Gastrocnemius medialis (tissue), 4 donors: ENCODE measurements around the gene ZAP70. TPM values are rescaled to one million over a fixed set of nuclear protein-coding genes. Genes with fewer than 3 reads are reported as not detected.
"Not testable (repeated sequence)": the region's sequence is repeated elsewhere in the genome, so short reads cannot be mapped to it uniquely, and the experiment has no call there.

Experiments used
- ATAC-seq, 2 donors: fragments of 150-250 bp; one replicate each; pipeline ENCODE4 v1.9.1; 2016
- DNase-seq, 2 donors: peaks; one replicate each; pipeline ENCODE4 v3.0.0-alpha.2; 2019
- H3K27ac ChIP-seq, 4 donors: fragments of 200-600 bp; sonication (generic); 1 replicate in 1 of 4; 2 replicates in 3 of 4; pipeline ENCODE4 v1.5.1; 2016 to 2018; ENCODE audit warnings: mild to moderate bottlenecking in 2 of 4, moderate library complexity in 1 of 4
- H3K27me3 ChIP-seq, 3 donors: fragments of 200-600 bp; sonication (generic) in 2 of 3; 1 replicate in 1 of 3; 2 replicates in 2 of 3; pipeline versions ENCODE4 v1.5.1 to v1.6.0; 2016 to 2019; ENCODE audit warnings: mild to moderate bottlenecking in 1 of 3, moderate library complexity in 1 of 3
- H3K36me3 ChIP-seq, 2 donors: fragments of 200-600 bp; sonication (generic) in 1 of 2; one replicate each; pipeline ENCODE4 v1.5.1; 2017 to 2018
- H3K4me1 ChIP-seq, 2 donors: fragments of 200-600 bp; sonication (generic) in 1 of 2; one replicate each; pipeline ENCODE4 v1.5.1; 2016 to 2017; ENCODE audit warnings: mild to moderate bottlenecking in 2 of 2
- H3K4me3 ChIP-seq, 4 donors: fragments of 200-600 bp; sonication (generic) in 3 of 4; 1 replicate in 1 of 4; 2 replicates in 3 of 4; pipeline ENCODE4 v1.5.1; 2016 to 2019; ENCODE audit warnings: mild to moderate bottlenecking in 2 of 4
- H3K9me3 ChIP-seq, 3 donors: fragments of 200-600 bp; sonication (generic) in 2 of 3; 1 replicate in 1 of 3; 2 replicates in 2 of 3; pipeline ENCODE4 v1.5.1; 2016 to 2019
- POLR2A ChIP-seq, 2 donors: fragments of 450-650 bp; IDR thresholded peaks; one replicate each; pipeline ENCODE4 v1.6.1; 2017; ENCODE audit warnings: antibody characterized with exemption in 2 of 2, mild to moderate bottlenecking in 2 of 2, moderate library complexity in 2 of 2
- in situ Hi-C, 4 donors: fragments of 200-750 bp; cut with MboI; loops; one replicate each; pipeline versions ENCODE4 v1.15.0 to v1.8.0; 2017; ENCODE audit warnings: low sequenced_read_pairs in 4 of 4
- intact Hi-C: fragments of 100-400 bp; cut with DNase I; formaldehyde crosslinking; loops from one replicate; pipeline ENCODE4 v1.15.1; 2023; ENCODE audit warnings: low total_unique reads
- total RNA-seq, 4 donors: library from RNA; depleted of rRNA; stranded (reverse); fragments of >200 nt; gene quantifications; one replicate each; pipeline versions ENCODE4 v1.1.0 to v1.2.3, GENCODE V29; 2016
- TF ChIP-seq, protein P1 (sequence below), 5 experiments: fragments of 450-650 bp in 3 of 5; fragments of 200-600 bp in 2 of 5; sonication (generic) in 2 of 5; IDR thresholded peaks in 4 of 5; conservative IDR thresholded peaks in 1 of 5; 1 replicate in 4 of 5; 2 replicates in 1 of 5; pipeline ENCODE4 v1.5.1; 2016 to 2019; ENCODE audit warnings: antibody characterized with exemption in 5 of 5, mild to moderate bottlenecking in 3 of 5, moderate library complexity in 3 of 5

The ZAP70 gene
- total RNA-seq, 4 donors from 2014 or later: 0.25 to 1.1 TPM; not detected in 2

DNA sequence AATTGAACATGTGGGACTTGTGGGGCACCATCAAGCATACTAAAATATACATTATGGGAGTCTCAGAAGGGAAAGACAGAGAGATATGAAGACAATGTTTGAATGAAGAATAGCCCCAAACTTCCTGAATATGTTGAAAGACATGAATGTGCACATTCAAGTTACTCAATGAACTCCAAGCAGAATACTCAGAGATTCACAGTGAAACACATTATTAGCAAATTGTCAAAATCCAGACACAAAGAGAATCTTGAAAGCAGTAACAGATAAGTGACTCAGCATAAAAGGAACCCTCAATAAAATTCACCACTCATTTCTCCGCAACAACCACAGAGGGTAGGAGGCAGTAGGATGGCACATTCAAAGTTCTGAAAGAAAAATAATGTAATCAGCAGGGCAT, 35.1 kb upstream of the ZAP70 start:
- H3K4me1 ChIP-seq: no peaks in the 10 kb centered on the region
- TF ChIP-seq POLR2A (IDR thresholded peaks at IDR 0.05): no peak
- TF ChIP-seq, protein P1, sequence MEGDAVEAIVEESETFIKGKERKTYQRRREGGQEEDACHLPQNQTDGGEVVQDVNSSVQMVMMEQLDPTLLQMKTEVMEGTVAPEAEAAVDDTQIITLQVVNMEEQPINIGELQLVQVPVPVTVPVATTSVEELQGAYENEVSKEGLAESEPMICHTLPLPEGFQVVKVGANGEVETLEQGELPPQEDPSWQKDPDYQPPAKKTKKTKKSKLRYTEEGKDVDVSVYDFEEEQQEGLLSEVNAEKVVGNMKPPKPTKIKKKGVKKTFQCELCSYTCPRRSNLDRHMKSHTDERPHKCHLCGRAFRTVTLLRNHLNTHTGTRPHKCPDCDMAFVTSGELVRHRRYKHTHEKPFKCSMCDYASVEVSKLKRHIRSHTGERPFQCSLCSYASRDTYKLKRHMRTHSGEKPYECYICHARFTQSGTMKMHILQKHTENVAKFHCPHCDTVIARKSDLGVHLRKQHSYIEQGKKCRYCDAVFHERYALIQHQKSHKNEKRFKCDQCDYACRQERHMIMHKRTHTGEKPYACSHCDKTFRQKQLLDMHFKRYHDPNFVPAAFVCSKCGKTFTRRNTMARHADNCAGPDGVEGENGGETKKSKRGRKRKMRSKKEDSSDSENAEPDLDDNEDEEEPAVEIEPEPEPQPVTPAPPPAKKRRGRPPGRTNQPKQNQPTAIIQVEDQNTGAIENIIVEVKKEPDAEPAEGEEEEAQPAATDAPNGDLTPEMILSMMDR (IDR thresholded peaks at IDR 0.05 in 4 of 5, conservative IDR thresholded peaks at IDR 0.05 in 1 of 5): no peak
- in situ Hi-C loops (loop anchor here in 2 of 4 donors (10.0 to 25.0 kb wide), 2 partner anchors 1613 to 1616 kb away; no protein-coding TSS in a partner anchor), intact Hi-C loops (no loop called here)
- H3K27me3 ChIP-seq: no peaks in the 10 kb centered on the region
- ATAC-seq: no peak
- no peaks in the 10 kb centered on the region for H3K9me3 ChIP-seq
- no peak overlapping the region for H3K4me3 ChIP-seq
- DNase-seq: no peak
- H3K27ac ChIP-seq: no peak overlapping the region
- H3K36me3 ChIP-seq: peaks cover 0 to 9% of the 10 kb centered on the region in 2 donors

DNA sequence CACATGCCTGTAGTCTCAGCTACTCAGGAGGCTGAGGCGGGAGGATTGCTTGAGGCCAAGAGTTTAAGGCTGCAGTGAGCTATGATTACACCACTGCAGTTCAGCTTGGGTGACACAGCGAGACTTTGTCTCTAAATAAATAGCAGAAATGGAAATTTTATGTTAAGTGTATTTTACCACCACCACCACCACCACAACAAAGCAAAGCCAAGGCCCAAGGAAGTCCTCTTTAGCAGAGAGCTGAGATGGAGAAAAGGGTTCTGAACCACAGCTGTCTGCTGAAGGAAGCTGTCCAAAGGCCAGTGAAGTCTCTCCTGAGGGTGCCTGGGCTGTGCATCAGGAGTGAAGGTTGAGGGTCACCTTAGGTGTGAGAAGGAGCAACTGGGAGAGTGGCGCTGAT, 26.1 kb upstream of the ZAP70 start:
- H3K4me3 ChIP-seq, H3K36me3 ChIP-seq, H3K4me1 ChIP-seq, H3K27me3 ChIP-seq, DNase-seq, H3K9me3 ChIP-seq, H3K27ac ChIP-seq, ATAC-seq, intact Hi-C loops: not testable (repeated sequence)
- in situ Hi-C loops: loop anchor here in 1 of 4 donors (25.0 kb wide), 1 partner anchor 1625 kb away; no protein-coding TSS in a partner anchor

DNA sequence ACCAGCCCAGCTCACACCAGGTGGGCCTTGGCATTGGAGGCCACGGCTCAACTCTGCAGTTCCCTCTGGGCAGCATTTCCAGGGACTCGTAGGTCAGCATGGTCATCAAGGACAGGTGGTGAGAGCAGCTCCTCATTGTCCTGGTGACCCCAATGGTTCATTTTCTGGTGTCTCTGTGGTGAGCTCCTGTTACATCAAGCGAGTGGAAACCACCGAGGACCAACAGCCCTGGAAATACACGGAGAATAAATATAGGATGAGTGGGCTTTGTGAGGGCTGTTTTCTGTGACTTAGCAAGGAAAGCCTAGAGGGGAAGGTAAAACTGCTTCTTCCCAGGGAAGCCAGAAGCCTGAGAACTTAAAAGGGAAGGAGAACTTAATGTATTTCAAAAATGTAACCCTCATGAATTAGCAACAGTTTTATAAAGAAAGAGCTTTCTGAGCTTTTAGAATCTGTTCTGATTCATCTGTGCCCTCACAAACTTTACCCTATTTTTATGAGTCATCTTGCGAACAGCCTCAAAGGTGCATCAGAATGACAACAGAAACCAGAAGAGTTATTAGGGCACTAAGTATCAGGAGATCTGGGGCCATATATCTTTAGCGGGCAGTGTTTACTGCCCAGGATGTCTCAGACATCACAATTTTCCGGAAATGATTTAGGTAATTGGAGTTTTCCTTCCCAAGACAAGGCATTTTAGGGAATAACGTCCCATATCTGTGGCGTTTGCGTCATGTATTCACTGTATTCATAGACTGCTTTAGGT, 25.1 kb upstream of the ZAP70 start:
- TF ChIP-seq, protein P1 (IDR thresholded peaks at IDR 0.05 in 4 of 5, conservative IDR thresholded peaks at IDR 0.05 in 1 of 5): no peak
- no peak for TF ChIP-seq POLR2A (IDR thresholded peaks at IDR 0.05)
- Histone ChIP-seq H3K4me3 (no peak overlapping the region), H3K27me3 (no peaks in the 10 kb centered on the region), H3K4me1 (no peaks in the 10 kb centered on the region), H3K9me3 (no peaks in the 10 kb centered on the region), H3K27ac (no peak overlapping the region), H3K36me3 (no peaks in the 10 kb centered on the region)
- intact Hi-C loops (no loop called here), in situ Hi-C loops (loop anchor here in 1 of 4 donors (25.0 kb wide), 1 partner anchor 1626 kb away; no protein-coding TSS in a partner anchor)
- no peak for DNase-seq
- ATAC-seq: no peak

DNA sequence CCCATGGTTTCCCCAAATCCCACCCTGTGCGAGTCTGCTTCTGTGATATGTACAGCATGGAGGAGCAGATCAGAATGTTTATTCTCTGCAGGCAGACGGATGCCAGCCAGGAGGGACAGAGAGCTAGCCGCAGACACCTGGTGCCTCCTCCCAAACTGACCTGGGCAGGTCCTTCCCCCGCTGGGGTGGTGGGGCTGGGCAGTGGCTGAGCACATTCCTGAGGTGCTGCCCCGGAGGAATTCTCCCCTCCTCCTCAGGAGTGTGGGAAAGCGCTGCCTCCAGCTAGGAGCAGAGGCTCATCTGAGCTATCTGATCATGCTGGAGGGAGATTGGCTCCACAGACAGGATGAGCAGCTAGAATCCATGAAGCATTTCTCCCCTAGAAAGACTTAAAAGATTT, 22.2 kb upstream of the ZAP70 start:
- intact Hi-C loops (no loop called here), in situ Hi-C loops (loop anchor here in 2 of 4 donors (10.0 to 25.0 kb wide), 2 partner anchors 96 to 1629 kb away; no protein-coding TSS in a partner anchor)
- no peak for ATAC-seq
- DNase-seq: no peak
- H3K27me3 ChIP-seq: no peaks in the 10 kb centered on the region
- no peaks in the 10 kb centered on the region for H3K36me3 ChIP-seq
- H3K4me1 ChIP-seq: no peaks in the 10 kb centered on the region
- H3K27ac ChIP-seq: no peak overlapping the region
- no peaks in the 10 kb centered on the region for H3K9me3 ChIP-seq
- H3K4me3 ChIP-seq: no peak overlapping the region
- TF ChIP-seq, protein P1 (IDR thresholded peaks at IDR 0.05 in 4 of 5, conservative IDR thresholded peaks at IDR 0.05 in 1 of 5): no peak
- no peak for TF ChIP-seq POLR2A (IDR thresholded peaks at IDR 0.05)

DNA sequence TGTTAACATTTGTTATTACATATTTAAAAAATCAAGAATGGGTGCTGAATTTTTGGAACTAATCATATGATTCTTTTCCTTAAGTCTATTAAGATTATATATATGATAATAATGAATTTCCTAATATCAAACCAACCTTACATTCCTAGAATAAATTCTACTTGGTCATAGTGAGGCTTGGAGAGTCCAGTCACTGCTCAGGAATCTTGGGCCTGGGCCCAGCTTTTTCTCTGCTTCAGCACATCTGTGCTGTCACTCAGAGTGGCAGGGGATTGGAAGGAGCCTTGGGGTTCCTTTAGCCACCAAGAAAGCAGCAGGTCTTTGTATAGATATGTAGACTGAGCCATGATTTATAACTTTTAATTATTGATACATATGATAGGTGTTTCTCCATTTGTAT, 19.9 kb upstream of the ZAP70 start:
- H3K9me3 ChIP-seq: no peaks in the 10 kb centered on the region
- H3K4me3 ChIP-seq: no peak overlapping the region
- H3K27ac ChIP-seq: no peak overlapping the region
- H3K27me3 ChIP-seq: no peaks in the 10 kb centered on the region
- no peaks in the 10 kb centered on the region for H3K36me3 ChIP-seq
- peak in 1 of 2 donors; percentile 53 for ATAC-seq
- in situ Hi-C loops: loop anchor here in 2 of 4 donors (10.0 to 25.0 kb wide), 2 partner anchors 99 to 1631 kb away; no protein-coding TSS in a partner anchor
- DNase-seq: peak in 1 of 2 donors; percentile 21
- no peaks in the 10 kb centered on the region for H3K4me1 ChIP-seq
- intact Hi-C loops: no loop called here
- TF ChIP-seq, protein P1 (IDR thresholded peaks at IDR 0.05 in 4 of 5, conservative IDR thresholded peaks at IDR 0.05 in 1 of 5): no peak
- no peak for TF ChIP-seq POLR2A (IDR thresholded peaks at IDR 0.05)
